ENCODE measurements around the gene TEX52. TPM values are rescaled to one million over a fixed set of nuclear protein-coding genes. Genes with fewer than 3 reads are reported as not detected.

Gene TEX52
- total and polyA plus RNA-seq, 2 of the 8 experiments (the other 6 are each of a cell fraction or from before 2014, with no cell fraction given): not detected

DNA sequence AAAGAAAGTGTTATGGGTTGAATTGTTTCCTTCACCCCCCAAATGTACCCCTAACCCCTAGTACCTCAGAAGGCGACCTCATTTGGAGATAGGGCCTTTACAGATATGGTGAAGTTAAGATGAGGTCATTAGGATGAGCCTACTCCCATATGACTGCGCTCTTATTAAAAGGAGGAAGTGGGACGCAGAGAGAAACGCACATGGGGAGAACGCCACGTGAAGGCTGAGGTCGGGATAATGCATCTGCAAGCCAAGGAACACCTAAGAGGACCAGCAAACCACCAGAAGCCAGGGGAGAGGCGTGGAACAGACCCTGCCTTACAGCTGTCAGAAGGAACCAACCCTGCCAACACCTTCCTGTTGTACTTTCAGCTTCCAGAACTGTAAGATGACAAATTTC is 20.3 kb downstream of the TEX52 start:
- H3K23ac ChIP-seq (ENCODE audit: insufficient read length): no peak overlapping the region
- H3K27ac ChIP-seq (ENCODE audit: low read depth, low read length): no peak overlapping the region
- H3K4me1 ChIP-seq (replicated peaks in 1 of 4; ENCODE audit: control insufficient read depth in 3 of 4, insufficient read depth in 4 of 4, low read length in 3 of 4): peaks cover 0 to 14% (median 9%) of the 10 kb centered on the region in 4 experiments; a peak in 6 of 7 replicates
- no peaks in the 10 kb centered on the region; a peak in 1 of 8 replicates for H3K36me3 ChIP-seq (ENCODE audit: control insufficient read depth in 2 of 4, insufficient read depth in 4 of 4, low read length in 3 of 4)
- no peak overlapping the region for H2BK5ac ChIP-seq (ENCODE audit: low read depth, low read length)
- H3K56ac ChIP-seq (replicated peaks; ENCODE audit: insufficient read length, low read depth, low read length): no peak overlapping the region
- DNase-seq (ENCODE audit: low read depth in 1 of 2, low spot score in 2 of 2) (no peak), FAIRE-seq (no peak)
- H3K23me2 ChIP-seq (ENCODE audit: low read depth, low read length): no peaks in the 10 kb centered on the region; the same call in 1 of the 2 replicates
- CTCF ChIA-PET (ENCODE audit: partially characterized antibody): interaction anchor here (0.6 to 6.9 kb wide), 6 partner anchors 9 to 1040 kb away, joined by 3 to 52 read pairs (median 4); no protein-coding TSS in a partner anchor
- H4K5ac ChIP-seq (ENCODE audit: insufficient read length, low read depth, low read length): no peak overlapping the region
- no peak overlapping the region for H3K4ac ChIP-seq (replicated peaks; ENCODE audit: insufficient read length, low read depth, low read length)
- POLR2A ChIA-PET (ENCODE audit: partially characterized antibody): interaction anchor here (0.9 to 6.3 kb wide), 4 partner anchors 9 to 147 kb away, joined by 3 to 58 read pairs (median 5); partner anchors contain the start of gene ITFG2
- no peak overlapping the region for H2AK5ac ChIP-seq (ENCODE audit: low read depth, low read length)
- TF ChIP-seq SIRT6 (IDR thresholded peaks at IDR 0.05; ENCODE audit: low read length) (no peak), BCL11A (IDR thresholded peaks at IDR 0.05; ENCODE audit: low read depth in 2 of 2, low read length in 2 of 2) (no peak), CHD2 (IDR thresholded peaks at IDR 0.05; ENCODE audit: low read length) (no peak), RNF2 (IDR thresholded peaks at IDR 0.05; ENCODE audit: borderline replicate concordance, low read depth, low read length, missing control alignments, poor library complexity, severe bottlenecking) (no peak), MAFK (IDR thresholded peaks at IDR 0.05; ENCODE audit: low read depth, low read length) (no peak), HDAC2 (IDR thresholded peaks at IDR 0.05; ENCODE audit: borderline replicate concordance in 1 of 2, low read depth in 2 of 2, low read length in 2 of 2) (no peak), SP1 (IDR thresholded peaks at IDR 0.05; ENCODE audit: low read depth, low read length) (no peak), POLR2A (IDR thresholded peaks at IDR 0.05; ENCODE audit: control extremely low read depth in 1 of 2, low read depth in 2 of 2, low read length in 2 of 2) (no peak)
- WGBS, 2 experiments (ENCODE audit: extremely low coverage in 1 of 2, insufficient coverage in 1 of 2, insufficient read length in 1 of 2, insufficient replicate concordance in 2 of 2, low coverage in 1 of 2, low lambda C conversion rate in 2 of 2, missing lambda C conversion rate in 1 of 2): 76% methylated on average over 8 of the region's 8 CpGs; no CpG with 5 or more reads in 1 of the 2 experiments
- no peak overlapping the region for H4K8ac ChIP-seq (ENCODE audit: extremely low read depth, insufficient read depth, low read length)
- H3K4me3 ChIP-seq (ENCODE audit: extremely low read depth in 1 of 4, insufficient read depth in 2 of 4, low read depth in 3 of 4, low read length in 4 of 4): no peak overlapping the region
- H3K14ac ChIP-seq (ENCODE audit: insufficient read length): no peak overlapping the region
- no peak overlapping the region for H3K4me2 ChIP-seq (ENCODE audit: insufficient read depth in 1 of 2, low read depth in 2 of 2, low read length in 2 of 2)
- H3K18ac ChIP-seq (ENCODE audit: extremely low read depth, low read length): no peak overlapping the region
- H3K9me3 ChIP-seq (ENCODE audit: insufficient read depth in 2 of 2, low read depth in 1 of 2, low read length in 1 of 2): no peaks in the 10 kb centered on the region
- H3K79me2 ChIP-seq (ENCODE audit: control insufficient read depth in 1 of 2, insufficient read depth in 2 of 2, low read length in 2 of 2): no peaks in the 10 kb centered on the region
- no peak overlapping the region for H3K9ac ChIP-seq (replicated peaks in 1 of 4; ENCODE audit: extremely low read depth in 1 of 4, low read depth in 3 of 4, low read length in 3 of 4)
- peaks cover 0 to 3% of the 10 kb centered on the region in 2 experiments for H4K20me1 ChIP-seq (replicated peaks in 1 of 2; ENCODE audit: control insufficient read depth in 1 of 2, insufficient read depth in 2 of 2, low read length in 2 of 2)
- H4K91ac ChIP-seq (replicated peaks; ENCODE audit: insufficient read length, low read length): no peak overlapping the region
- no peaks in the 10 kb centered on the region; a peak in 1 of 7 replicates for H3K27me3 ChIP-seq (replicated peaks in 1 of 4; ENCODE audit: control insufficient read depth in 3 of 4, extremely low read depth in 1 of 4, insufficient read depth in 3 of 4, low read length in 3 of 4)
- no peak overlapping the region for H2BK120ac ChIP-seq (replicated peaks; ENCODE audit: low read depth, low read length)
- H2BK15ac ChIP-seq (ENCODE audit: low read length): no peak overlapping the region
- no peak overlapping the region for H2BK12ac ChIP-seq (ENCODE audit: low read depth, low read length)
- H2BK20ac ChIP-seq (ENCODE audit: low read length): no peak overlapping the region
- no peaks in the 10 kb centered on the region for H3K79me1 ChIP-seq (ENCODE audit: low read depth, low read length)
- H2AFZ ChIP-seq (ENCODE audit: low read length): no peak overlapping the region
